ENCODE measurements around the gene ISM2.

DNA sequence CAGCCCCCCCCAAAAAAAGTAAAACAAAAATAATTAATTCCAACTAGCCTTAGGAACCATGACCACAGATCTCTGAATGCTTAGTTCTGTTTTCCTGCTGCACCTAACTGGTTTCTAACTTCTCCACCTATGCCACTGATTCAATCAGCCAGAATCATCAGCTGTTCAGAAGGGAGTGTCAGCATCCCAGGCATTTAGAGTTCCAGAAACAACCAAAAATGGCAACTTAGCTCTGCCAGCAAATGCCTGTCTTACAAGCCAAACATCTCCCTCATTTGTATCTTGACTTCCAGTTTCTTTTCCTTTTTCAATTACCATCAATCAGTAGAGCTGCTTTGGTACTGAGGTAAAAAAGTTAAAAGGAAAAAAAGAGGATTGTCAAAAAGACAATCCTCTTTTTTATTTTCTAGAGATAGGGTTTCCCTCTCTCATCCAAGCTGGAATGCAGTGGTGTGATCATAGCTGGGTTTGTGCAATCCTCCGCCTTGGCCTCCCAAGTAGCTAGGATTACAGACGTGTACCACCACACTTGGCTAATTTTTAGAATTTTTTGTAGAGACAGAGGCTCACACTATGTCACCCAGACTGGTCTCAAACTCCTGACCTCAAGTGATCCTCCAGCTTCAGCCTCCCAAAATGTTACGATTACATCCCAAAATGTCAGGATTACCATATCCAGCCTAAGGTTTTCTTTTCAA lies 45.2 kb upstream of the ISM2 start:
- TF ChIP-seq, protein P1, sequence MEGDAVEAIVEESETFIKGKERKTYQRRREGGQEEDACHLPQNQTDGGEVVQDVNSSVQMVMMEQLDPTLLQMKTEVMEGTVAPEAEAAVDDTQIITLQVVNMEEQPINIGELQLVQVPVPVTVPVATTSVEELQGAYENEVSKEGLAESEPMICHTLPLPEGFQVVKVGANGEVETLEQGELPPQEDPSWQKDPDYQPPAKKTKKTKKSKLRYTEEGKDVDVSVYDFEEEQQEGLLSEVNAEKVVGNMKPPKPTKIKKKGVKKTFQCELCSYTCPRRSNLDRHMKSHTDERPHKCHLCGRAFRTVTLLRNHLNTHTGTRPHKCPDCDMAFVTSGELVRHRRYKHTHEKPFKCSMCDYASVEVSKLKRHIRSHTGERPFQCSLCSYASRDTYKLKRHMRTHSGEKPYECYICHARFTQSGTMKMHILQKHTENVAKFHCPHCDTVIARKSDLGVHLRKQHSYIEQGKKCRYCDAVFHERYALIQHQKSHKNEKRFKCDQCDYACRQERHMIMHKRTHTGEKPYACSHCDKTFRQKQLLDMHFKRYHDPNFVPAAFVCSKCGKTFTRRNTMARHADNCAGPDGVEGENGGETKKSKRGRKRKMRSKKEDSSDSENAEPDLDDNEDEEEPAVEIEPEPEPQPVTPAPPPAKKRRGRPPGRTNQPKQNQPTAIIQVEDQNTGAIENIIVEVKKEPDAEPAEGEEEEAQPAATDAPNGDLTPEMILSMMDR (IDR thresholded peaks at IDR 0.05; ENCODE audit: insufficient read depth, low read depth, low read length): no peak
- no peak for TF ChIP-seq EZH2 (IDR thresholded peaks at IDR 0.05; ENCODE audit: insufficient read depth, low read length)

Data from astrocyte (in vitro differentiated cells and primary cell).